Renal cortex interstitium (tissue), 11 donors: Measurements from ENCODE around the gene LAMA3. TPM values are rescaled to one million over a fixed set of nuclear protein-coding genes. Genes with fewer than 3 reads are reported as not detected.

Experiments
- DNase-seq, 11 donors: peaks; one replicate each; pipeline ENCODE4 v3.0.0-alpha.2; 2013; ENCODE audit warnings: low read depth in 9 of 11, low spot score in 4 of 11; ENCODE audit errors: extremely low read depth in 1 of 11
- polyA plus RNA-seq, 3 donors: library from polyadenylated mRNA; unstranded; fragments of 120-200 nt; gene quantifications; one replicate each; pipeline ENCODE4 v1.2.1, GENCODE V29; 2013; ENCODE audit not compliant: insufficient read length in 3 of 3

The LAMA3 gene
- polyA plus RNA-seq, 3 donors = 1.7 to 2.2 (median 2.1) TPM

DNA sequence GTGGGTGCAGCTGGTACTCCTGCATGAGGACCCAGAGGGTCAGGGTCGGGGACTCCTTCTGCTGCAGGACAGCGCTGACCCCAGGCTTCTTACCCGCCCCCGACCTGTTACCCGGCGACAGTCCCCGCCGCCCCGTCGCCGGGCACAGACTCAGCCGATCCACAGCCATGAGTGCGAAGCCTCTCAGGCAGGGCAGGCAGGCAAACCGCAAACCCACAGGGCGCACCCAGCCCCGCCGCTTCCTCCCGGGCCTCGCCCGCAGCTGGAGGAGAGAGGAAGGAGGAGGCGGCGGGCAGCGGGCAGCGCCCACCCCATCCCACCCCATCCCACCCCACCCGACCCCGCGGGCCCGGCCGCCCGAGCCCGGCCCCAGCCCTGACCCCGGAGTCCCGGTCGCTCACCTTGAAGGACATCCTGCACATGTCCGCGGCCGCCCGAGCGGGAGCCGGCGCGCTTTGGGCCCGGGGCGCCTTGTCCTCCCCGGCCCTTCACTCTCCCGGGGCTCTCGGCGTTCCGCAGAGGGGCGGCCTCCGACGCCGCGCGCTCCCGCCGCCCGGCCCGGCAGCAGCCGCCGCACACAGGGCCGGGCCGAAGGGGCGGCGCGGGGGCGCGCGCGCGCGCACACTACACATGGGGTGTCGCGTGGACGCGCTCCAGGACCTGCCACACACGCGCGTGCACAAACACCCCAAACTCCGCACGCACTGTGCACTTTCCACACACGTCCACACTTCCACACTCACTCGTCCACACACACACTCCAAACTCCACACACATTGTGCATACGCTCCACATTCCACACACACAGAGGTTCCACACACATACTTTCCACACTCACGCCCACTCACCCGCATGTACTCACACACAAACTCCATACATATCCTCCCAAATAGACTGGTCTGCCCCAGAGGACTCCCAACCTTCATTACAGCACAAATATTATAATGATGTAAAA, 26.7 kb upstream of the LAMA3 start, which contains the start of gene ANKRD29:
Gene ANKRD29, minus strand, starts transcription at position 603 of the 955 bp plus-strand sequence. Its CDS starts 181 bp downstream, at position 422.
- peak in 2 of 11 donors; percentile 15 to 33 for DNase-seq

- DNase-seq = no peak
Measured at GRCh38 chr18:23664674-23665073, 24.6 kb upstream of the LAMA3 start.

DNA sequence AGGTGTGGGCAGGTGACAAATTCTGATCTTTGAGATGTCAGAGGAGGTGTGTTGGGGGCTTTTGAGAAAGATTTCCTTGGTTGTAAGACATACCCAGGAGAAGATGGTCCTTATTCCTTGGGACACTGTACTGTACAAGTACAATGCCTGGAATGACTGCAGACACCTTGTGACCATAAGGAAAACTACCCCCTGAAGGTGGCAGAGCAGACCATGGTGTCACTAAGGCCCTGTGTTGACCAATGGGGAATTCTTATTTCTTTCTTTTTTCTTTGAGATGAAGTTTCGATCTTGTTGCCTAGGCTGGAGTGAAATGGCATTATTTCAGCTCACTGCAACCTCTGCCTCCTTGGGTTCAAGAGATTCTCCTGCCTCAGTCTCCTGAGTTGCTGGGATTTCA, 22.1 kb upstream of the LAMA3 start:
- DNase-seq = no peak

DNA sequence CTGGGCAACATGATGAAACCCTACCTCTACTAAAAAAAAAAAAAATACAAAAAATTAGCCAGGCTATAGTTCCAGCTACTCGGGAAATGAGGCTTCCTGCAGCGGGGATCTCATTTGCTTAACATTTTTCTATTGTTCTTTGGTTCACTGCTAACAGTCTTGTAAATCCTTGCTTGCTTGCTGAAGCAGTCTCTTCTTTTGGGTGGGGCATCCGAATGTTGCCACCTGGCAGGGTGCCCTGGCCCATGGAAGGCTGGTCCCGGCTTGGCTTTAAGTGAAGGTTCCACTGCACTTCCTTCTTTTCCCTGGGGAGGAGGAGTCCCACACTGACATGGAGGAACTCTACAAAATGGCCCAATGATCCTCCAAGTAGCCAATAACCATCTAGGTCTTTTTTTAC, 20.5 kb upstream of the LAMA3 start:
- no peak for DNase-seq

GRCh38 chr18:23669202-23669766, 20.0 kb upstream of the LAMA3 start:
- no peak for DNase-seq

DNA sequence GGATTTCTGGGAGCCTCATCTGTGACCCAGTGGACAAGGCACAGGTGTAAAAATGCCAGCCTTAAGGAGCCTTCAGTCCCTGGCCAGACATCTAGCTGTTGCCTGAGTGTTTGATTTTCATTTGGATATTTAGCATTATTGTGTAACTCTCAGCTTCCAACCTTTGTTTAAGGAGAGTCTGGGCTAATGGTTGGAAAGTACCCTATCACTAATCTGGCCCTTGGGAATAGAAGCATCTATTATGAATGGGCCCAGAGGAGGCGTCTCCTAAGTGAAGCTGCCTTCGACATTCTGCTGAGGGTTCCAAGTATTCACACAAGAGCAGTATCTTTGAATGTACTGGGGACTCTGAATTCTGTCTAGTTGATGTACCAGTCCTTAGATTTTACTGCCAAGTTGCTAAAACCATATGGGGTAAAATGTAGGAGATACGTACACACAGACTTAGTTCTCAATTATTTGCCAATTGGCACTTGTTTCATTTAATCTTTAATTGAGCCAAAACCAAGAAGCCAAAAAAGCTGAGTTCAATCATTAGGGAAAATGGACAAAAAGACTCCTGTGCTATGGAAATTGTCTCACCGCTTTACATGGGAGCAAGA, 19.3 kb upstream of the LAMA3 start:
- DNase-seq = no peak

- DNase-seq = no peak
Measured at GRCh38 chr18:23671564-23671963, 17.7 kb upstream of the LAMA3 start.

DNA sequence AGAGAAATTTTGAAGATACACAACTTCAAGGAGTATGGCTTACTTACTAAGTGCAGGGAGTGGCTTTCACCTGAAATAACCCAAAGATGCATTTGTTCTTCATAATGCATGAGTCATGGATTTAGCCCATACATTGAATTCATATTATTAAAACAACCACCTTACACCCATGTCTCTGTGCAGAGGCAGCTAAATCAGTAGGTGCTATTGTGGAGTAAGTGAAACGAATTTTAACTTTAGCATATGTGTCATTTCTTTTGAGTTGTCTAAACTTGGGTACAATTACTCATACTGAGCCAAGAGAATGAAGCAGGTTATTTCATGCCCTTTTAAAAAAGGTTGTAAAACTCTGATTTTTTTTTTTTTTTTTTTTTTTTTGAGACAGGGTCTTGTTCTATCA, 15.5 kb upstream of the LAMA3 start:
- DNase-seq = no peak

DNA sequence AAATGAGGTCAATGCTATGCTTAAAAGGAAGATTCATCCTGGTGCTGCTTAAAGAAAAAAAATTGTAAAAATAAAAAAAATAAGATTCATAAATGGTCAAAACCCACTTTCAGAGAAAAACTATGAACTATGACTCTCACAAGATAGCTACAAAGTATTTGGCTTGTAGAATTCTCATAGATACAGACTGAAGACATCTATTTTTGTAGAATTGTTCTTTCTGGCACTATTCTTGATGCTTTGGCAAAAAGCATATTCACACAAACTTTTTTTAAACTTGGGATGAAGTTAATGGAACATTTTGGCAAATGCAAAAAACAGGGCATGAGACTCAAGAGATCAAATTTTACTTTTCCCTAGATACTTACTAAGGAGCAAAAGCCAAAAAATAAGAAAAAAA, 14.0 kb upstream of the LAMA3 start:
- no peak for DNase-seq

DNA sequence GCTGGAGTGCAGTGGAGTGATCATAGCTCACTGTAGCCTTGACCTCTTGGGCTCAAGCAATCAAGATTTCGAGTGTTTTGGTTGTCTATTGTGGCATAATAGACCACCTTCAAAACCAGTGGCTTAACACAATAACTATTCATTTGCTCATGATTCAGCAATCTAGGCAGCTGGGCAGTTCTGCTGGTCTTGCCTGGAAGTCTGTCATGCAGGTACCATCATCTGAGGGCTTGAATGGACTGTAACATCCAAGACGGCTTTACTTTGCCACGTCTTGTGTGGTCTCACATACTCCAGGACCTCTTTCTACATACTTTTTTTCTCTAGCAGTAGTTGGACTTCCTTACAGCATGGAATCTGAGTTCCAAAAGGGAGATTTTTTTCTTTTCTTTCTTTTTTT, 13.4 kb upstream of the LAMA3 start:
- DNase-seq = no peak

- no peak for DNase-seq
Measured at GRCh38 chr18:23682045-23682444, 7.2 kb upstream of the LAMA3 start.

- DNase-seq = no peak
Measured at GRCh38 chr18:23682472-23682871, 6.8 kb upstream of the LAMA3 start.

DNA sequence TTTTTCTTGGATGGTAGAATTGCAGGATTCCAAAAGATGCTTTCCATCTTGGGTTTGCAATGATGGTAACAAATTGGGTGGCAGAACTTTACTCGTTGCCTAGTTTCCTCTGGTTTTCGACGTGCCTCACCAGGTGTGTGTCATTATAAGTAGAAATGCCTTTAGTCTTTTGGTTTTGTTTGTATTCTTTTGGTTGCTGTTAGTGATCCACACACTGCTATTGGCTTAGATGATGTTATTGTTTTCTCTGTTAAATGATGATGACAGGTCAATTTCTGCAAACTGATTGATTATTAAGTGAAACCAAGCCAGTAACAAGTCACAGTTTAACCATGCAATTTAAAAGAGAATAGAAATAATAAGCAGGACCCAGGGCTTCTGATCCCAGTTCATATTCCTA, 6.1 kb upstream of the LAMA3 start:
- no peak for DNase-seq

DNA sequence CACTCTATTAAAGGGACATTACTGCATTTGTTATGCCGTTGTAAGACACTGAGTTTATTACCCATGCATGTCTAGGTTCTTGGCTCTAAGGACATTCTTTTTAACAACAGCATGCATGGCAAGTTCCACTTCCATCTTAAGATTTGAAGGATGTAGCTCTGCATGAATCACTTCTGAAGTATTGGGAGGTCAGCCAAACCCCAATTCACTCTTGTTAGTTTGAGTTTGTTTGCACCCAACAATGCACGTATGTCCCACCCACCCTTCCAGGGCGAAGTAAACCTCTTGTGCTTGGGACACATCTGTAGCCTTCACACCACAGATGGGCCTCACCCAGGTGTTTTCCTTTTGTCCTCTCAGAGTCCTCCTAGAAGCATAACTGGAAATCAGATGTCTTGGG, 5.6 kb upstream of the LAMA3 start:
- no peak for DNase-seq

DNA sequence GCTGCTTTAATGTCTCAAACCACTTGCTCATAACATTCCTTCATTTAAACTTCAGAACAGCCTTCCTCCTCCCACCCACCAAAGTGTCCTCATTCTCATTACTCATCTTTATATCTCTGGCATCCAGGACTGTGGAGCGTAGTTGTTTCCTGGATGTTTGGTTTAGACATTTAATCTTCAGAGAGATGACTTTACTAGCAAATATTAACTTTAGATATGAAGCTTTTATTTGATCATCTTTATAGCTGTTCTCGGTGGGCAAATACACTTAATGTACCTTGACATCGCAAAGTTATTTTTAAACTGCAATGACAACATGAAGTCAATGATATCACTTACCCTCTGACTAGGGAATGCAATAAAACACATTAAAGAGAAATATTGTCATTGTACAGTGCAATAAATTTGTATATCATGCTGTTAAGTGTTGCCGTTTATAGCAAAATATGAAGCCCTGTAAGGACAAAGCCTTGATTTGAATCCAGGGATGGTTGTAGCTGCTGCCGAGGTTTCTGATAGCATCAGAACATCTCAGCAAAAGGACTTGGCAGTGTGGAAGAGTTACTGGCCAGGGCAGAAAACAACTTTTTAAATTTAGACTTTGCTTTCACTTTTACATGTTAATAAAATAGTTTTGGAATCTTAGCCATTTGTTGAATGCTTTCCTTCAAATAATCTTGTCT, 4.6 kb upstream of the LAMA3 start:
- no peak for DNase-seq

- DNase-seq = no peak
Measured at GRCh38 chr18:23688528-23688927, 725 bp upstream of the LAMA3 start.

GRCh38 chr18:23689616-23690504, 607 bp downstream of the LAMA3 start:
- peak in 1 of 11 donors; percentile 8 for DNase-seq

DNA sequence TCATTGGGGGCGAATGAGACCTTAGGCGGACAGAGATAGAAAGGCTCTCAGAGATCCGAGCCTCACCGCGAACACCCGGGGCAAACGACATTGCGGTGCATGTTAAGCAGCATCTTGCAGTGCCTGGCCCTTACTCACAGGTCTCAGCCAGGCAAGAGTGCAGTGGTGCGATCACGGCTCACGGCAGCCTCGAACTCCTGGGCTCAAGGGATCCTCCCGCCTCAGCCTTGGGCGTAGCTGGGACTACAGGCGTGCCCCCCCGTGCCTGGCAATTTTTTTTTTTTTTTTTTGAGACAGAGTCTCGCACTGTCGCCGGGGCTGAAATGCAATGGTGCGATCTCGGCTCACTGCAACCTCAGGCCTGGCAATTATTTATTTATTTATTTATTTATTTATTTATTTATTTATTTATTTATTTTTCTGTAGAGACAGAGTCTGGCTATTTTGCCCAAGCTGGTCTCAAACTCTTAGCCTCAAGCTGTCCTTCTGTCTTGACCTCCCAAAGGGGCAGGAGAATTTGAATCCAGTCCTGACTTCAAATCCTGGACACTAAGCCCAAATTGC, 1.3 kb downstream of the LAMA3 start:
- no peak for DNase-seq
